NCI-H2196 (cell line): ENCODE results near the gene HDAC4.

Experiments used
- DNase-seq: peaks from one replicate; lab custom pipeline; 2025; ENCODE audit not compliant: unreplicated experiment; lab: John Stamatoyannopoulos, UW

The HDAC4 gene

GRCh38 chr2:239060676-239061075, 340.1 kb downstream of the HDAC4 start:
- no peak for DNase-seq

DNA sequence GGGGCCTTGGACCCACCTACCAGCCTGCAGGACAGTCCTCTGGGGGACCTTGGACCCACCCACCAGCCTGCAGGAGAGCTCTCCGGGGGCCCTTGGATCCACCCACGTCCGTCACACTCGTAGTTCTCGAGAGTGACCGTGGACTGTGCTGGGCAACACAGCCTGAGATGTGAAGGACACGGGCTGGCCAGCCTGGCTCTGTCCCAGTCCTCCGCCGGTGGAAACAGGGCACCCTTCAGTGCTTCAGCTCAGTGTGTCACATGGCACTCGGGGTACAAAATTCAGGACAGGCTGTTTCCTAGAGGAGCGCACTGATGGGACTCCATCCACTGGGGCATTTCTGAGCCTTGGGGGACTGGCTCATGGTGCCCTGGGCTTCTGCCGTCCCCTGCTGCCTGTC, 341.0 kb downstream of the HDAC4 start:
- DNase-seq: no peak

DNA sequence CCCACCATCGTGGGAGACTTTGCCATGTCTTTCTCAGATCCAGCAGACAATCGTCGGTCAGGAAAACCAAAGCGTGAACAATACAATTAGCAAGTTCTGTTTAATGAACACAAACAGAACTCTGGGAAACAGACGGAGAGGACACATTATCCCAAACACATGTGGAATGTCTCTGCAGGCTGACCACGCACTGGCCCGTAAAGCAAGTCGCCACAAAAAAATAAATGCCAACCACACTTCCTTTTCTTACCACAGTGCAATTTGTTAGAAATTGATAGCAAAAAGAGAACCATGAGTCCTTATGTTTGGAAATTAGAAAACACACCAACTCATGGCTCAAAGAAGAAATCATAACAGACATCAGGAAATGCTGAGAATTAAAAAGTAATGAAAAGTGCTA, 342.1 kb downstream of the HDAC4 start:
- DNase-seq: no peak

GRCh38 chr2:239057533-239057932, 343.3 kb downstream of the HDAC4 start:
- DNase-seq: no peak

GRCh38 chr2:239056611-239057010, 344.2 kb downstream of the HDAC4 start:
- no peak for DNase-seq

- DNase-seq: no peak
Measured at GRCh38 chr2:239055756-239056493, 344.9 kb downstream of the HDAC4 start.

DNA sequence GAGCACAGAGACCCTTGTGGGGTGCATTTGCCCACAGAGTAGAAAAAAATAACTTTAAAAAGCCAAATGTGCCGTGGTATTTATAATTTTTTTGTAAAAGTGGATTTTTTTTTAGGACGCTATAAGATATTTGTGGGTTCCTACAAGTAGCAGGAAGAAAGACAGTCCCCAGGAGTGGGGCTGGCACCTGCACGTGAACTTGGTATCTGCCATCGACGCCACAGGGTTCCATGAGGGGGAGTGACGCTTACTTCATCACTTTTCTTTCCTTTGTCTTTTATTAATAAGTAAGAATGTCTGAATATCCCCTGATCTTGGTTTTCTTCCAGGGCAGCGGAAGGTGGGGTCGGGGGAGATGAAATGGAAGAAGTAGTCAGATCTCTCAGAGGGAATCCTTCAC, 345.9 kb downstream of the HDAC4 start:
- no peak for DNase-seq

GRCh38 chr2:239053801-239054503, 346.9 kb downstream of the HDAC4 start:
- no peak for DNase-seq

GRCh38 chr2:239052798-239053665, 347.8 kb downstream of the HDAC4 start:
- DNase-seq: no peak

- no peak for DNase-seq
Measured at GRCh38 chr2:239051891-239052445, 348.9 kb downstream of the HDAC4 start.

DNA sequence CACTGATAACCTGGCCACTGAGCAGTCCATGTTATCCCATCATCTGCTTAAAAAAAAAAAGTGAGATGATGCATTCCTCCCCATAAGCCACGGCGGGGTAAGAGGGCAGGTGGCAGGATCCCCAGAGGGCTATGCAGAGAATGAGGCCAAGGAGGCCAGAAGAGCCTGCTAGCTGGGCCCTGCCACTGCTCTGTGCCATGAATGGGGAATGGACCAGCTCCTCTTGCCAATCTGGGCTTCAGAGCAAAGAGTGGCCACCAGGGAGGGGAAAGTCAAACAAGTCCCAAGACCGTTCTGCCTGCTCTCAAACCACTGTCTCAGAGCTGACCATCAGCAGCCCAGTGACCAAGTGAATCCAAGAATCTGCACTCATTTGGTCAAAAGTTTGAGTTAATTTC, 350.6 kb downstream of the HDAC4 start:
- no peak for DNase-seq

DNA sequence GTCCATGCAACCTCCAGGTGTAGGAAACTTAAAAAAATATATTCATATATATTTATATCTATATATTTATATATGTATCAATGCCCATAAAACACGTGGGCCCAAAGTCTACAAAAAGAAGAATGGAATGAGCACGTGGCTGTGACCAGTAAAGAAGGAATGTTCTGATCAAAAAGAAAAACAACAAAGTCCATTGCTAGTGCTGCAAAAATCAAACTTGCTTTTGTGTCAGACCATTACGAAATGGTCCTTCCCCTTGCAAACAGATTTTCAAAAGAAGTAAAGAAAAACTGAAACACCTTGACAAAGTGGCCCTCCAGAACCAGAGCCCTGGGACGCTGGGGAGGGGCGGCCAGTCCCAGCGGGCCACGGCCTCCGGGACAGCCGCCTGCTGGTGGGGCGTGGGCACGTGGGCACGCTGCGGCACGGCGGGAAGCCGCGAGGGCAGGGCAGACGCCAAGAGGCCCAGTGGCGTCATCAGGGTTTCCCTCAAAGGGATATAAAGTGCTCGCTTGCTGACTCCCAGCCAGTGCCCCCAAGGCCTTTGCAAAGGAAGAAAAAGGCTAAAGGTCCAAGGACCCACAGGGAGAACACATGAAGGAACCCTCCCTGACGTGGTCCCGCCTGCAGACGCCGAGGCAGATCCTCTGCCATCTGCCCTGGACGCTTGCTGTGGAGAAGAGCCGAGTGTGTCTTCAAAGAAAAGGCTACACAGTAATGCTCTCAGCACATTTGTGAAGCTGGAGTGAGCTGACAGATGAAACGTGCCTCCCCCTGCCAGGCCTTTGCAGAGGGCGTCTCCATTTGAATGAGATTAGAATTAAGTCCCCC, 351.2 kb downstream of the HDAC4 start:
- DNase-seq: no peak

DNA sequence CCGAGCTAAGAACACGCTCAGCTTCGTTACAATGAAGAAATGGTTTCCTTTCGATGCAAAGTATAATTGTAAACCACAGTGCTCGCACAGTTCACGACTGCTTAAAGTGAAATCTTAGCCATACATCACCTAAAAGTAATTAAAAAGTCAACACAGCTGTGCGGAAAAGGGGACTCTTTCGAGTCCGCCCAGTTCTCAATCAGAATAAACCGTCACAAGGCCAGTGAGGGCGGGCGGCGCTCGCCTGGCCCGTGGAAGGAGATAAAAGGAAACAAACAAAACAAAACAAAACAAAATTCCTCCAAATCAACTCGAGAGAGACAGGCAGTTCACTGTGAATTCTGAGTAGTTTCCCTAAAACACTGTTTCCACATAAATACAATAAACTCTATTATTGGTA, 352.1 kb downstream of the HDAC4 start:
- DNase-seq: no peak

- no peak for DNase-seq
Measured at GRCh38 chr2:239047861-239048260, 353.0 kb downstream of the HDAC4 start.

DNA sequence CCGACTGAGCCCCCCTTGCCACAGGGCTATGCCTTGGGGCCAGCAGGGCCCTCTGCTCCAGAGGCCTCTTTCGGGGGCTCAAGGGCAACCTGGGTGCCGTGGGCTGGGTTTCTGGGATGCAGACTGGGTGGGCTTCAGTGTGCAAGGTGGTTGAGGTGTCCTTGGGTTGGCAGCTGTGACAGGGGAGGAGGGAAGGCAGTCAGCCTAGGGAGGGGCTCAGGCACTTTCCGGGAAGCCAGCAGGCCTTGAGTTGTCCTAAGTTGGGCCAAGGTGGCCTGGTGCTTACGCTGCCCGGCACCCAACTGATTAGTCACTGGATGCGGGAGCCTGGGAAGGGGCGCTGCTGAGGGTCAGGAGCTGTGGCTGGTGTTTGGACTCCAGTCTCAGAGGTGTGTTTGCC, 353.4 kb downstream of the HDAC4 start:
- DNase-seq: no peak

DNA sequence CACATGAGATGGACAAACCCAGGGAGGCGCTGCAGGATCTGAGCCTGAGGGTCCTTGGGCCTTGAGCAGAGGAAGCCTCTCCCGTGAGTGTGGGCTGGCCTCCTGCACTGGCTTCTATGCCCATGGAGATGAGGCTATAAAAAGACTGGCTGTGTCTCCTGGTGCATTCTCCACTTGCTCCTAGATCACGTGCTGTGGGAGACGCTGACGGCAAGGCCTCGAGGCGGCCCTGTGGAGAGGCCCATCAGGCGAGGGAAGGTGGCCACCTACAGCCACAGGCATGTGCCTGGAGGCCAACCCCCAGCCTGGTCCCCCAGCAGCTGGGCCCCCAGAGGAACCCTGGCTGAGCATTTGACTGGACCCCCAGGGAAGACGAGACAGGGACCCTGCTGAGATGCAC, 354.0 kb downstream of the HDAC4 start:
- DNase-seq: no peak

- DNase-seq: no peak
Measured at GRCh38 chr2:239044336-239044735, 356.5 kb downstream of the HDAC4 start.

GRCh38 chr2:239043326-239043725, 357.5 kb downstream of the HDAC4 start:
- DNase-seq: no peak

DNA sequence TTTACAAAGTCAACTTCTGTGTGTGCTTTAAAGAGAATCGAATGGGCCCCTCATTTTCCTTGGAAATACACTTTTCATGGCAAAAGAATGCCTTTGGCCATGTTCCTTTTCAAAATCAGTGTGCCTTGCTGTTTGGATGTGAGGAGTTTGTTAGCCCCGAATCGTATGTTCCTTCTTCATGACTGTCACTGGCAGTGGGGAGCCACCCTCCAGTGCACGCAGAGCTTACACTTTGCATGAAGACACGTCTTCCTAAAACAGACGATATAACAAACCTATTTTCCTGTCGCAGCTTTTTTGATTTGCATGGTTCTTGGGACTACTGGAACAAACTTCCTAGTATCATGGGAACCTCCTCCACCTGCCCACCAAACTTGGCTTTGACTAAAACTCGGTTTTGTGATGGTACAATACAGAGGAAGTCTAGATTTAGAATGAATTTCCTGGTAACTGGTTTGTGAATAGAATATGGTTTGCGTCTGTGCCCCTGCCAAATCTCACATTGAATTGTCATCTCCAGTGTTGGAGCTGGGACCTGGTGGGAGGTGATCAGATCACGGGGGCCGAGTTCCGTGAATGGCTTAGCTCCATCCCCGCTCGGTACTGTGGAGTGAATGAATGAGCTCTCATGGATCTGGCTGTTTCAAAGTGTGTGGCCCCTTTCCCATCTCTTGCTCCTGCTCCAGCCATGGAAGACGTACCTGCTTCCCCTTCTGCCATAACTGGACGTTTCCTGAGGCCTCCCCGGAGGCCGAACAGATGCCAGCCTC, 358.1 kb downstream of the HDAC4 start:
- DNase-seq: no peak

GRCh38 chr2:239042046-239042445, 358.8 kb downstream of the HDAC4 start:
- no peak for DNase-seq
